B cell (primary cell): Measurements from ENCODE around the gene IL17REL. TPM values are rescaled to one million over a fixed set of nuclear protein-coding genes. Genes with fewer than 3 reads are reported as not detected.

Experiments
- ATAC-seq: fragments of 200-7000 bp; cut with Tn5 transposase; one replicate; pipeline ENCODE4 v1.10.0; 2021; ENCODE audit warnings: low read depth, mild to moderate bottlenecking, moderate number of reproducible peaks, moderate library complexity
- CTCF ChIA-PET: fragments of 350-600 bp; sonication (Branson Sonifier 250); formaldehyde crosslinking; loops from one replicate; lab custom pipeline; 2021; ENCODE audit warnings: antibody characterized with exemption, inconsistent platforms; lab: Charles Lee
- POLR2A ChIA-PET: fragments of 350-600 bp; sonication (Branson Sonifier 250); formaldehyde crosslinking; loops from one replicate; lab custom pipeline; 2021; ENCODE audit warnings: antibody characterized with exemption; lab: Charles Lee
- DNase-seq: peaks from one replicate; pipeline ENCODE4 v3.0.0; 2013
- H2AFZ ChIP-seq: 2 replicates; pipeline ENCODE4 v1.6.1; 2012; ENCODE audit warnings: mild to moderate bottlenecking, low read depth, low read length; ENCODE audit not compliant: insufficient read depth, poor library complexity, severe bottlenecking
- H3K27ac ChIP-seq, 2 donors: 1 replicate in 1 of 2; 2 replicates in 1 of 2; pipeline ENCODE4 v1.5.1; 2012 to 2013; ENCODE audit warnings: low read length in 2 of 2, mild to moderate bottlenecking in 2 of 2, moderate library complexity in 1 of 2
- H3K27me3 ChIP-seq, 4 experiments: fragments of 200-600 bp in 1 of 4; sonication (generic) in 1 of 4; replicated peaks in 1 of 4; 1 replicate in 2 of 4; 2 replicates in 2 of 4; pipeline versions ENCODE4 v1.6.1 to v1.7.0; 2013 to 2016; ENCODE audit warnings: low read length in 3 of 4, mild to moderate bottlenecking in 2 of 4, mixed read lengths in 1 of 4, moderate library complexity in 1 of 4; ENCODE audit not compliant: insufficient read depth in 4 of 4, control insufficient read depth in 3 of 4; ENCODE audit errors: control extremely low read depth in 1 of 4
- H3K36me3 ChIP-seq, 2 experiments: replicated peaks in 1 of 2; 1 replicate in 1 of 2; 2 replicates in 1 of 2; pipeline versions ENCODE4 v1.6.1 to v1.7.1; 2013; ENCODE audit warnings: low read length in 1 of 2; ENCODE audit not compliant: insufficient read depth in 2 of 2, control insufficient read depth in 1 of 2; ENCODE audit errors: control extremely low read depth in 1 of 2, extremely low read depth in 1 of 2
- H3K4me1 ChIP-seq, 2 donors: fragments of 200-600 bp in 1 of 2; sonication (generic) in 1 of 2; 1 replicate in 1 of 2; 2 replicates in 1 of 2; pipeline versions ENCODE4 v1.5.1 to v1.6.1; 2013 to 2017; ENCODE audit warnings: low read length in 2 of 2; ENCODE audit not compliant: control insufficient read depth in 2 of 2, insufficient read depth in 2 of 2
- H3K4me2 ChIP-seq: replicated peaks from 2 replicates; pipeline ENCODE3; 2012; ENCODE audit warnings: mild to moderate bottlenecking, low read depth, low read length; ENCODE audit not compliant: poor library complexity, severe bottlenecking
- H3K4me3 ChIP-seq, 5 experiments: fragments of 200-600 bp in 1 of 5; sonication (generic) in 1 of 5; 1 replicate in 3 of 5; 2 replicates in 2 of 5; pipeline versions ENCODE4 v1.5.1 to v1.7.0; 2011 to 2016; ENCODE audit warnings: low read length in 4 of 5, mild to moderate bottlenecking in 4 of 5, low read depth in 2 of 5, control low read depth in 1 of 5, moderate library complexity in 1 of 5; ENCODE audit not compliant: insufficient read depth in 1 of 5; ENCODE audit errors: control extremely low read depth in 1 of 5, extremely low read depth in 1 of 5
- H3K79me2 ChIP-seq: fragments of 200-600 bp; sonication (generic); one replicate; pipeline ENCODE4 v1.6.0; 2016; ENCODE audit warnings: low read length; ENCODE audit not compliant: control insufficient read depth, insufficient read depth
- H3K9ac ChIP-seq: fragments of 200-600 bp; sonication (generic); 2 replicates; pipeline ENCODE4 v1.6.1; 2017; ENCODE audit warnings: mild to moderate bottlenecking, low read length, moderate library complexity
- H3K9me3 ChIP-seq, 3 donors: one replicate each; pipeline versions ENCODE4 v1.6.1 to v1.7.1; 2013; ENCODE audit warnings: low read length in 2 of 3; ENCODE audit not compliant: control insufficient read depth in 2 of 3, insufficient read depth in 1 of 3; ENCODE audit errors: control extremely low read depth in 1 of 3
- H4K20me1 ChIP-seq: 2 replicates; pipeline ENCODE4 v1.6.0; 2012; ENCODE audit warnings: mild to moderate bottlenecking, low read length; ENCODE audit not compliant: insufficient read depth, control insufficient read depth, poor library complexity, severe bottlenecking
- H3K27ac Mint-ChIP-seq: one replicate; pipeline ENCODE4 v1.8.0; 2021; ENCODE audit warnings: mixed read lengths
- H3K27me3 Mint-ChIP-seq: one replicate; pipeline ENCODE4 v1.8.0; 2021; ENCODE audit warnings: mixed read lengths
- H3K4me1 Mint-ChIP-seq: one replicate; pipeline ENCODE4 v1.8.0; 2021; ENCODE audit warnings: mixed read lengths
- H3K4me3 Mint-ChIP-seq: one replicate; pipeline ENCODE4 v1.8.0; 2021; ENCODE audit warnings: mixed read lengths
- H3K9me3 Mint-ChIP-seq: one replicate; pipeline ENCODE4 v1.8.0; 2022; ENCODE audit warnings: mixed read lengths; ENCODE audit not compliant: insufficient read depth
- EZH2 ChIP-seq: IDR thresholded peaks from 2 replicates; pipeline ENCODE4 v1.6.1; 2012; ENCODE audit warnings: borderline replicate concordance, low read depth, mild to moderate bottlenecking, moderate library complexity, low read length; ENCODE audit not compliant: insufficient read depth, poor library complexity, severe bottlenecking
- WGBS: methylation state at CpG from one replicate; pipeline ENCODE4 v1.1.5; 2013; ENCODE audit warnings: missing lambda C conversion rate; ENCODE audit not compliant: insufficient coverage; 5-methylcytosine and 5-hydroxymethylcytosine counted together
- intact Hi-C: fragments of 100-400 bp; cut with micrococcal nuclease; formaldehyde crosslinking; loops from one replicate; pipeline ENCODE4 v1.10.0; 2022
- polyA plus RNA-seq: library from polyadenylated mRNA; depleted of rRNA; stranded (reverse); fragments of >200 nt; gene quantifications from 2 replicates; pipeline ENCODE4 v1.2.3, GENCODE V29; 2012
- total RNA-seq, 2 donors: library from RNA; stranded (reverse); fragments of 120-200 nt in 1 of 2; gene quantifications; 1 replicate in 1 of 2; 2 replicates in 1 of 2; pipeline versions ENCODE4 v1.2.3 to v1.2.4, GENCODE V29; 2013 to 2022
- TF ChIP-seq, protein P1 (sequence below): fragments of 200-600 bp; IDR thresholded peaks from one replicate; pipeline ENCODE4 v1.8.0; 2022; ENCODE audit warnings: antibody characterized with exemption, mild to moderate bottlenecking

Gene IL17REL
- total and polyA plus RNA-seq, 2 donors (not counting 1 experiment from before 2014, with no cell fraction given) = 0.09 to 0.10 TPM

DNA sequence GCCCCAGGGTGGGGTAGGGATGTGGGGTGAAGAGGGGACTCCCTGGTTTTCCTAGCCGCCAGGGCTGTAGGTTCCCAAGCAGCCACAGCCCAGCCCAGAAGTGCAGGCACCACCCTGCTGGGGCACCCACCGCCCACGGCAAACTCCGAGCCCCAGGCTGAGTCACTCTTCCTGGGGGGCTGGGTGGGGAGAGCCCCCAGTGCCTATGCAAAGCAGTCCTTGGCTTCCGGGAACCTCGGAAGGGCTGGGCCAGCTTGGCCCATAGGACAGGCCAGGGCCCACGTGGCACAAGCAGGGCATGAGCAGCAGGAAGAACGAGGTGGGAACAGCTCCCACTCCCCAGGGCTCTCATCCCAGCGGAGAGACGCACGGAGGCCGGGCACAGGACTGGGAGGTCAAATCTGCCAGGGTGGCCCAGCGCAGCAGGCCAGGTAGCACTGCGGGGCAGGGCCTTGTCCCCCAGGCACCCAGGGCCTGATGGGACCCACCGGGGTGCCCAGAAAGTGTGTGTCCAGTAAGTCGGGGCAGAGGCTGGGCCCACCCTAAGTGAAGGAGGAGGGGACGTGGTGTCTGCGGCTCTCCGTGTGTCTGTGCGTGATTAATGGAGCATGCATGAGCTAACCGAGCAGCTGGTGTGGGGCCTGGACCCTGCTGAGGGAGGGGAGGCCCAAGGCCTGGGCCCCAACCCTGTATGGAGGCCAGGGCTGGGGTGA, 4.6 kb upstream of the IL17REL start:
- DNase-seq (peak; percentile 23), ATAC-seq (peak; percentile 62)
- Histone ChIP-seq H3K79me2 (no peaks in the 10 kb centered on the region), H3K9ac (no peak overlapping the region), H3K4me2 (peak overlapping the region; percentile 54), H4K20me1 (no peaks in the 10 kb centered on the region), H3K4me3 (no peak overlapping the region), H3K27ac (no peak overlapping the region), H3K9me3 (peaks cover 0 to 6% (median 0%) of the 10 kb centered on the region in 3 donors), H3K36me3 (no peaks in the 10 kb centered on the region), H2AFZ (no peak overlapping the region), H3K4me1 (peaks cover 44 to 48% of the 10 kb centered on the region in 2 donors), H3K27me3 (peaks cover 0 to 32% (median 9%) of the 10 kb centered on the region in 4 experiments)
- intact Hi-C loops = loop anchor here (5.0 kb wide), 1 partner anchor 35 kb away; no protein-coding TSS in a partner anchor
- no peaks in the 10 kb centered on the region for H3K9me3 Mint-ChIP-seq
- H3K27ac Mint-ChIP-seq = no peak overlapping the region
- H3K4me1 Mint-ChIP-seq = peaks cover 43% of the 10 kb centered on the region
- peak overlapping the region; percentile 34 for H3K4me3 Mint-ChIP-seq
- WGBS = 71% methylated on average over 21 of the region's 21 CpGs
- POLR2A ChIA-PET = interaction anchor here (0.7 to 1.2 kb wide), 2 partner anchors 87 to 173 kb away, joined by 3 read pairs; no protein-coding TSS in a partner anchor
- no peak for TF ChIP-seq EZH2
- TF ChIP-seq, protein P1, sequence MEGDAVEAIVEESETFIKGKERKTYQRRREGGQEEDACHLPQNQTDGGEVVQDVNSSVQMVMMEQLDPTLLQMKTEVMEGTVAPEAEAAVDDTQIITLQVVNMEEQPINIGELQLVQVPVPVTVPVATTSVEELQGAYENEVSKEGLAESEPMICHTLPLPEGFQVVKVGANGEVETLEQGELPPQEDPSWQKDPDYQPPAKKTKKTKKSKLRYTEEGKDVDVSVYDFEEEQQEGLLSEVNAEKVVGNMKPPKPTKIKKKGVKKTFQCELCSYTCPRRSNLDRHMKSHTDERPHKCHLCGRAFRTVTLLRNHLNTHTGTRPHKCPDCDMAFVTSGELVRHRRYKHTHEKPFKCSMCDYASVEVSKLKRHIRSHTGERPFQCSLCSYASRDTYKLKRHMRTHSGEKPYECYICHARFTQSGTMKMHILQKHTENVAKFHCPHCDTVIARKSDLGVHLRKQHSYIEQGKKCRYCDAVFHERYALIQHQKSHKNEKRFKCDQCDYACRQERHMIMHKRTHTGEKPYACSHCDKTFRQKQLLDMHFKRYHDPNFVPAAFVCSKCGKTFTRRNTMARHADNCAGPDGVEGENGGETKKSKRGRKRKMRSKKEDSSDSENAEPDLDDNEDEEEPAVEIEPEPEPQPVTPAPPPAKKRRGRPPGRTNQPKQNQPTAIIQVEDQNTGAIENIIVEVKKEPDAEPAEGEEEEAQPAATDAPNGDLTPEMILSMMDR = no peak
- CTCF ChIA-PET = interaction anchor here (1.0 to 3.8 kb wide), 5 partner anchors 14 to 86 kb away, joined by 3 to 16 read pairs (median 5); no protein-coding TSS in a partner anchor
- peaks cover 3% of the 10 kb centered on the region for H3K27me3 Mint-ChIP-seq
